ENCODE measurements around the gene USP1.
A peak's percentile ranks its signal among the peaks of the same experiment; 100 is the strongest.

USP1 gene

GRCh38 chr1:62436466-62437272 is at the start of gene USP1:
Gene USP1, plus strand, starts transcription at chr1:62437049. Its CDS starts 2,819 bp downstream, at chr1:62439868.
- TF ChIP-seq CTCF (IDR thresholded peaks at IDR 0.05; ENCODE audit: control extremely low read depth, extremely low read depth, low read depth, missing control alignments), result no peak
- ChIA-PET CTCF (interaction anchor here (0.9 to 1.5 kb wide), 3 partner anchors 261 to 310 kb away, joined by 3 read pairs; no protein-coding TSS in a partner anchor), POLR2A (no interaction called here)
- peak; percentile 92 for DNase-seq (ENCODE audit: extremely low spot score)

GRCh38 chr1:62389531-62389930 is 47.3 kb upstream of the USP1 start:
- ChIA-PET POLR2A (no interaction called here), CTCF (interaction anchor here (1.2 to 2.6 kb wide), 4 partner anchors 13 to 357 kb away, joined by 3 to 10 read pairs (median 4); no protein-coding TSS in a partner anchor)
- DNase-seq (ENCODE audit: extremely low spot score), result no peak
- TF ChIP-seq CTCF (IDR thresholded peaks at IDR 0.05; ENCODE audit: control extremely low read depth, extremely low read depth, low read depth, missing control alignments), result no peak

- no peak for DNase-seq (ENCODE audit: extremely low spot score)
- POLR2A ChIA-PET, result no interaction called here
- CTCF ChIA-PET, result interaction anchor here (1.5 to 2.6 kb wide), 3 partner anchors 16 to 206 kb away, joined by 3 to 10 read pairs (median 4); no protein-coding TSS in a partner anchor
These were observed 46.8 kb upstream of the USP1 start for GRCh38 chr1:62390071-62390470.

GRCh38 chr1:62391369-62391971 is 45.4 kb upstream of the USP1 start:
- ChIA-PET CTCF (interaction anchor here (0.9 to 2.2 kb wide), 7 partner anchors 12 to 355 kb away, joined by 3 to 13 read pairs (median 5); no protein-coding TSS in a partner anchor), POLR2A (no interaction called here)
- DNase-seq (ENCODE audit: extremely low spot score), result peak; percentile 30
- peak; percentile 38 for TF ChIP-seq CTCF (IDR thresholded peaks at IDR 0.05; ENCODE audit: control extremely low read depth, extremely low read depth, low read depth, missing control alignments)

More at GRCh38 chr1:62390071-62390470, 46.8 kb upstream of the USP1 start:
- TF ChIP-seq CTCF (IDR thresholded peaks at IDR 0.05; ENCODE audit: control extremely low read depth, extremely low read depth, low read depth, missing control alignments), result no peak

- CTCF ChIA-PET, result no interaction called here
- DNase-seq (ENCODE audit: extremely low spot score), result no peak
- POLR2A ChIA-PET, result no interaction called here
- TF ChIP-seq CTCF (IDR thresholded peaks at IDR 0.05; ENCODE audit: control extremely low read depth, extremely low read depth, low read depth, missing control alignments), result no peak
These were observed 43.9 kb upstream of the USP1 start for GRCh38 chr1:62392951-62393350.

GRCh38 chr1:62394646-62395045 is 42.2 kb upstream of the USP1 start:
- DNase-seq (ENCODE audit: extremely low spot score), result no peak
- ChIA-PET CTCF (no interaction called here), POLR2A (no interaction called here)
- TF ChIP-seq CTCF (IDR thresholded peaks at IDR 0.05; ENCODE audit: control extremely low read depth, extremely low read depth, low read depth, missing control alignments), result no peak

Measured in GM10248 (cell line).